A549 (cell line): ENCODE results near the gene ENO1.

Source experiments
- CEBPB ChIP-seq, 2 experiments: fragments of >200 bp in 1 of 2; sonication (Bioruptor Twin) in 1 of 2; formaldehyde crosslinking in 1 of 2; IDR thresholded peaks; 2 replicates each; pipeline ENCODE4 v1.6.1; 2012 to 2016
- EP300 ChIP-seq, 2 experiments: fragments of >200 bp; sonication (Bioruptor Twin); formaldehyde crosslinking; IDR thresholded peaks; 2 replicates in 1 of 2; 3 replicates in 1 of 2; pipeline ENCODE4 v1.6.1; 2016 to 2017
- HMGXB4 ChIP-seq: fragments of 250-450 bp; sonication (Bioruptor Pico); IDR thresholded peaks from 2 replicates; pipeline ENCODE4 v1.5.0; 2021; ENCODE audit warnings: mild to moderate bottlenecking, moderate library complexity, borderline replicate concordance
- HOXA7 ChIP-seq: fragments of 250-450 bp; sonication (Bioruptor Pico); IDR thresholded peaks from 2 replicates; pipeline ENCODE4 v1.5.0; 2020; ENCODE audit warnings: mild to moderate bottlenecking, moderate library complexity
- MAFK ChIP-seq: fragments of 450-650 bp; IDR thresholded peaks from 2 replicates; pipeline ENCODE4 v1.6.1; 2014; ENCODE audit not compliant: partially characterized antibody
- MYC ChIP-seq: IDR thresholded peaks from 2 replicates; pipeline ENCODE4 v1.6.1; 2012; ENCODE audit warnings: mild to moderate bottlenecking, inconsistent platforms, low read length, improper control_type of control experiment, borderline replicate concordance
- NFE2L2 ChIP-seq: fragments of 150-350 bp; conservative IDR thresholded peaks from 2 replicates; pipeline ENCODE4 v1.6.1; 2014; ENCODE audit warnings: low read length
- POLR2A ChIP-seq: IDR thresholded peaks from 2 replicates; pipeline ENCODE4 v1.6.1; 2012; ENCODE audit warnings: mild to moderate bottlenecking, low read length
- RAD21 ChIP-seq, 2 experiments: fragments of >200 bp in 1 of 2; sonication (Bioruptor Twin) in 1 of 2; formaldehyde crosslinking in 1 of 2; IDR thresholded peaks in 1 of 2; conservative IDR thresholded peaks in 1 of 2; 2 replicates in 1 of 2; 3 replicates in 1 of 2; pipeline ENCODE4 v1.6.1; 2012 to 2018; ENCODE audit warnings: inconsistent platforms in 1 of 2
- REST ChIP-seq: fragments of 200-600 bp; sonication (generic); IDR thresholded peaks from 2 replicates; pipeline ENCODE4 v1.6.1; 2016; ENCODE audit warnings: antibody characterized with exemption, mild to moderate bottlenecking, moderate library complexity
- SMC3 ChIP-seq: fragments of >200 bp; sonication (Bioruptor Twin); formaldehyde crosslinking; IDR thresholded peaks from 3 replicates; pipeline ENCODE4 v1.6.1; 2018; ENCODE audit warnings: inconsistent platforms
- TF ChIP-seq, protein P1 (sequence below): IDR thresholded peaks from 2 replicates; pipeline ENCODE4 v1.6.1; 2012
- TF ChIP-seq, protein P2 (sequence below): fragments of >200 bp; sonication (Bioruptor Twin); formaldehyde crosslinking; IDR thresholded peaks from 3 replicates; pipeline ENCODE4 v1.5.1; 2016
- TF ChIP-seq, protein P3 (sequence below): fragments of >200 bp; sonication (Bioruptor Twin); formaldehyde crosslinking; IDR thresholded peaks from 3 replicates; pipeline ENCODE4 v1.6.1; 2016

DNA sequence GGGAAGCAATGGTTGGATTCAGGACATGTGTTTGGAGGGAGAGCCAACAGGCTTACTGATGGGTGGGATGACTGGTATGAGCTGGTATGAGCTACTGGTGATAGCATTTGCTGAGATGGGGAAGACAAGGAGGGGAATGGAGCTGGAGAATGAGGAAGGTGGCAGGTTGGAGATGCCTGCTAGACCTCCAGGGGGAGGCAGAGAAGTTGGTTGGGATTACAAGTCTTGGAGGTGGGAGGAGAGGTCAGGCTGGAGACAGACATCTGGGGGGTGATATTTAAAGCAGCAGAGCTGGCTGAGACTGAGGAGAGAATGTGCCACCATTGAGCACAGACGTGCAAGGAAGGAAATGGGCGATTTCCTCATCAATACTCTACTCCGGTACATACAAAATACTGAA is 31.8 kb upstream of the ENO1 start:
- TF ChIP-seq, protein P1, sequence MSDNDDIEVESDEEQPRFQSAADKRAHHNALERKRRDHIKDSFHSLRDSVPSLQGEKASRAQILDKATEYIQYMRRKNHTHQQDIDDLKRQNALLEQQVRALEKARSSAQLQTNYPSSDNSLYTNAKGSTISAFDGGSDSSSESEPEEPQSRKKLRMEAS: no peak
- no peak for TF ChIP-seq SMC3
- no peak for TF ChIP-seq RAD21 (conservative IDR thresholded peaks at IDR 0.05 in 1 of 2, IDR thresholded peaks at IDR 0.05 in 1 of 2)
- TF ChIP-seq, protein P2, sequence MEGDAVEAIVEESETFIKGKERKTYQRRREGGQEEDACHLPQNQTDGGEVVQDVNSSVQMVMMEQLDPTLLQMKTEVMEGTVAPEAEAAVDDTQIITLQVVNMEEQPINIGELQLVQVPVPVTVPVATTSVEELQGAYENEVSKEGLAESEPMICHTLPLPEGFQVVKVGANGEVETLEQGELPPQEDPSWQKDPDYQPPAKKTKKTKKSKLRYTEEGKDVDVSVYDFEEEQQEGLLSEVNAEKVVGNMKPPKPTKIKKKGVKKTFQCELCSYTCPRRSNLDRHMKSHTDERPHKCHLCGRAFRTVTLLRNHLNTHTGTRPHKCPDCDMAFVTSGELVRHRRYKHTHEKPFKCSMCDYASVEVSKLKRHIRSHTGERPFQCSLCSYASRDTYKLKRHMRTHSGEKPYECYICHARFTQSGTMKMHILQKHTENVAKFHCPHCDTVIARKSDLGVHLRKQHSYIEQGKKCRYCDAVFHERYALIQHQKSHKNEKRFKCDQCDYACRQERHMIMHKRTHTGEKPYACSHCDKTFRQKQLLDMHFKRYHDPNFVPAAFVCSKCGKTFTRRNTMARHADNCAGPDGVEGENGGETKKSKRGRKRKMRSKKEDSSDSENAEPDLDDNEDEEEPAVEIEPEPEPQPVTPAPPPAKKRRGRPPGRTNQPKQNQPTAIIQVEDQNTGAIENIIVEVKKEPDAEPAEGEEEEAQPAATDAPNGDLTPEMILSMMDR: no peak
- no peak for TF ChIP-seq MAFK
- TF ChIP-seq POLR2A: no peak
- TF ChIP-seq, protein P3, sequence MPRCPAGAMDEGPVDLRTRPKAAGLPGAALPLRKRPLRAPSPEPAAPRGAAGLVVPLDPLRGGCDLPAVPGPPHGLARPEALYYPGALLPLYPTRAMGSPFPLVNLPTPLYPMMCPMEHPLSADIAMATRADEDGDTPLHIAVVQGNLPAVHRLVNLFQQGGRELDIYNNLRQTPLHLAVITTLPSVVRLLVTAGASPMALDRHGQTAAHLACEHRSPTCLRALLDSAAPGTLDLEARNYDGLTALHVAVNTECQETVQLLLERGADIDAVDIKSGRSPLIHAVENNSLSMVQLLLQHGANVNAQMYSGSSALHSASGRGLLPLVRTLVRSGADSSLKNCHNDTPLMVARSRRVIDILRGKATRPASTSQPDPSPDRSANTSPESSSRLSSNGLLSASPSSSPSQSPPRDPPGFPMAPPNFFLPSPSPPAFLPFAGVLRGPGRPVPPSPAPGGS: no peak
- no peak for TF ChIP-seq HOXA7
- TF ChIP-seq REST: no peak
- no peak for TF ChIP-seq EP300 (IDR thresholded peaks at IDR 0.05)
- no peak for TF ChIP-seq CEBPB (IDR thresholded peaks at IDR 0.05)
- no peak for TF ChIP-seq MYC
- no peak for TF ChIP-seq HMGXB4 (CRISPR knock-in tag)
- TF ChIP-seq NFE2L2: no peak
